ENCODE results near the gene USH1C. TPM values are rescaled to one million over a fixed set of nuclear protein-coding genes. Genes with fewer than 3 reads are reported as not detected.

USH1C gene
- total RNA-seq, 4 donors from 2014 or later = 0.35 to 0.46 TPM; not detected in 2

DNA sequence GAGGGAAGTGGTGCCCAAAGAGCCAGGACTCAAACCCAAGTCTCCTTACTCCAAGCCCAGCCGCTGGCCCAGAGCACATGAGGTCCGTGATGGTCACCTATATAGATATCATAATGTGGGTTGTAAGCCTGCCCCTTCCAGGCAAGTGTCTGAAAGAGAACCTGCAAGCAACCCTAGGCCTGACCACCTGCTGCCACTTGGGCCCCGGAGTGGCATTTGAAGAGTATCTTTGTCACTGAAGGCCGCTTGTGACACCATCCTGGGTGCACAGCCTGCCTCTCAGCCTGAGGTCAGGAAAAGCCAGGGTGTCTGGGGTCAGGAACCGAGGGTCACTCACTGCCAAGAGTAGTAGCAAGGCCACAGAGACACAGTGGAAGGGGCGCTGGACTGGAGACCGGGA is 35.2 kb upstream of the USH1C start:
- intact Hi-C loops (cut with DNase I; ENCODE audit: low total_unique reads) = no loop called here
- H3K9me3 ChIP-seq = no peaks in the 10 kb centered on the region
- no peak overlapping the region for H3K27ac ChIP-seq
- TF ChIP-seq, protein P1, sequence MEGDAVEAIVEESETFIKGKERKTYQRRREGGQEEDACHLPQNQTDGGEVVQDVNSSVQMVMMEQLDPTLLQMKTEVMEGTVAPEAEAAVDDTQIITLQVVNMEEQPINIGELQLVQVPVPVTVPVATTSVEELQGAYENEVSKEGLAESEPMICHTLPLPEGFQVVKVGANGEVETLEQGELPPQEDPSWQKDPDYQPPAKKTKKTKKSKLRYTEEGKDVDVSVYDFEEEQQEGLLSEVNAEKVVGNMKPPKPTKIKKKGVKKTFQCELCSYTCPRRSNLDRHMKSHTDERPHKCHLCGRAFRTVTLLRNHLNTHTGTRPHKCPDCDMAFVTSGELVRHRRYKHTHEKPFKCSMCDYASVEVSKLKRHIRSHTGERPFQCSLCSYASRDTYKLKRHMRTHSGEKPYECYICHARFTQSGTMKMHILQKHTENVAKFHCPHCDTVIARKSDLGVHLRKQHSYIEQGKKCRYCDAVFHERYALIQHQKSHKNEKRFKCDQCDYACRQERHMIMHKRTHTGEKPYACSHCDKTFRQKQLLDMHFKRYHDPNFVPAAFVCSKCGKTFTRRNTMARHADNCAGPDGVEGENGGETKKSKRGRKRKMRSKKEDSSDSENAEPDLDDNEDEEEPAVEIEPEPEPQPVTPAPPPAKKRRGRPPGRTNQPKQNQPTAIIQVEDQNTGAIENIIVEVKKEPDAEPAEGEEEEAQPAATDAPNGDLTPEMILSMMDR (IDR thresholded peaks at IDR 0.05) = no peak
- no peak for TF ChIP-seq POLR2A (IDR thresholded peaks at IDR 0.05)
- H3K4me1 ChIP-seq = no peaks in the 10 kb centered on the region
- DNase-seq = no peak
- H3K36me3 ChIP-seq = no peaks in the 10 kb centered on the region
- no peak overlapping the region for H3K4me3 ChIP-seq
- H3K27me3 ChIP-seq = no peaks in the 10 kb centered on the region

DNA sequence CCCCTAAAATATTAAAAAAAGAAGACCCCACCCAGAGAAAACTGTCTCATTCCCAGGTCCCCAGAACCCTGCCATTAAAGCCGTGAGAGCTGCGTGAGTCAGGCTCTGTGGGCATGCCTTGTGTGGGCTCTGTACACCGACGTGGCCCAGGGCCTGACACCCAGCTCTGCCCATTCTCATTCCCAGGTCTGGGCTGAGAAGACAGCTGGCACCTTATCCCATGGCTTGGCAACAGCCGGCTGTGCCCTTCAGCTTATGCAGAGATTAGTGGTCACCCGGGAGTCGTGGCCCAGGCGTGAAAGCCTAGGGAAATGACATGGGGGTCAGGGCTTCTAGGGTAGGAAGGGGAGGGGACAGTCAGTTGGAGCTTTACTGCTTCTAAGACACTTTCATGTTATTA is 34.7 kb upstream of the USH1C start:
- H3K27me3 ChIP-seq = no peaks in the 10 kb centered on the region
- intact Hi-C loops (cut with DNase I; ENCODE audit: low total_unique reads) = no loop called here
- H3K36me3 ChIP-seq = no peaks in the 10 kb centered on the region
- no peaks in the 10 kb centered on the region for H3K4me1 ChIP-seq
- DNase-seq = no peak
- H3K9me3 ChIP-seq = no peaks in the 10 kb centered on the region
- TF ChIP-seq, protein P1 (IDR thresholded peaks at IDR 0.05) = no peak
- no peak for TF ChIP-seq POLR2A (IDR thresholded peaks at IDR 0.05)
- no peak overlapping the region for H3K27ac ChIP-seq
- no peak overlapping the region for H3K4me3 ChIP-seq

DNA sequence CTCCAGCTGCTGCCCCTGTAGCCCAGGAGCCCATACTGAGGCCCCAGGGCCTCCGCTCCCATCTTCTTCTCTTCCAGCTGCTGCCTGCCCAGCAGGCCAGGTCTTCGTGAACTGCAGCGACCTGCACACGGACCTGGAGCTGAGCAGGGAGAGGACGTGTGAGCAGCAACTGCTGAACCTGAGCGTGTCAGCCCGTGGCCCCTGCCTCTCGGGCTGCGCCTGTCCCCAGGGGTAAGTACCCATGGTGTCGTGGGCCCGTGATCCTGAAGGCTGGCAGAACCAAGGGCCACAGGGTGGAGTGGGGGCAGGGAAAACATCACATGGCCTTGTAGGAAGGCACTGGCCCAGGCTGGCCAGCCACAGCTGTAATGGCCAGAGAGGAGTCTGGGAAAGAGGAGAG is 34.1 kb upstream of the USH1C start:
- H3K36me3 ChIP-seq = no peaks in the 10 kb centered on the region
- no peaks in the 10 kb centered on the region for H3K4me1 ChIP-seq
- no peaks in the 10 kb centered on the region for H3K27me3 ChIP-seq
- TF ChIP-seq, protein P1 (IDR thresholded peaks at IDR 0.05) = no peak
- TF ChIP-seq POLR2A (IDR thresholded peaks at IDR 0.05) = no peak
- no peaks in the 10 kb centered on the region for H3K9me3 ChIP-seq
- H3K27ac ChIP-seq = no peak overlapping the region
- intact Hi-C loops (cut with DNase I; ENCODE audit: low total_unique reads) = no loop called here
- DNase-seq = no peak
- H3K4me3 ChIP-seq = no peak overlapping the region

DNA sequence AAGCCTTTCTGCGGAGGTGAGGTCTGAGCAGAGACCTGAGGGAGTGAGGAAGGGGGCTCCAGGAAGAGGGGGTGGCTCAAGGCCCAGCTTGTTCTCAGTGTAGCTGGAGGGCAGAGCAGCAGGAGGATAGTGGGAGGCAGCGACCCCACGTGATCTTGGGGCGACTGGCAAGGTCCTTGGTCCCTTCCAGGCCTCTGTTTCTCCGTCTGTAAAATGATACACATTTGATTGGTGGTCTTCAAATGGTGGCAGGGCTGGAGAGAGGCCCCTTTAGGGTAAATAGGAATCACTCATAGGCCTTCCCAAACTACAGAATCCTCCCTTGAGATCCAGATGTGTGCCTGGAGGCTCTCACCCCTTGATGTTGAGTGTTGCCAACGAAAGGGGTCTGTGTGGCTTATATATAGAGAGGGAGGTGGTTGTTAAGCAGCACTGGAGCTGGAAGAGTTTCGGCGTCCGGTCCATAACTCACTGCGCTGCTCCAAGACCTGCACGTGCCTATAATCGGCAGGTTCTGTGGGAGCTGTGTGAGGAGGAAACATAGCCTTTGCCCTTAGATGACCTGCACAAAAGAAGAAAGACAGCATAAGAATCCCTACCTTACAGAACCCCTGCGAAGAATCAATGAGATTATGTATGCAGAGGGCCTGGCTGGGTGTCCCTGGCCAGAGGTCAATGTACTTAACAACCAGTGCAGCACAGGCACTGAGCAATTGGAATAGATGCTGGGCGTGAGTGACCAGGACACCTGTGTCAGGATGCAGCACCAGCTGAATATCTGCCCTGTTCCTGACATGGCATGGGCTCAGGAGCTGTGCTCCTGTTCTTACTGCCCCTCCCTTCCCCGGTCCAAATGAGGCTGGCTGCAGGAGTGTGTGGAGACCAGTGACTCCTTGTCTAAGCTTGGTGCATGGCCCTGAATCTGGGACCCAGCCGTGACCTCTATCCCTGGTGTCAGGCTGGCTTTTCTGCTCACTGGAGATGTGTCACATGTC is 31.5 kb upstream of the USH1C start:
- no peak for DNase-seq

More for the DNA sequence above, 31.5 kb upstream of the USH1C start:
- no peaks in the 10 kb centered on the region for H3K36me3 ChIP-seq
- H3K27me3 ChIP-seq = no peaks in the 10 kb centered on the region
- TF ChIP-seq, protein P1 (IDR thresholded peaks at IDR 0.05) = no peak
- no peak for TF ChIP-seq POLR2A (IDR thresholded peaks at IDR 0.05)
- intact Hi-C loops (cut with DNase I; ENCODE audit: low total_unique reads) = no loop called here
- no peaks in the 10 kb centered on the region for H3K9me3 ChIP-seq
- no peaks in the 10 kb centered on the region for H3K4me1 ChIP-seq
- no peak overlapping the region for H3K4me3 ChIP-seq
- H3K27ac ChIP-seq = no peak overlapping the region

All from uterus (tissue), 4 donors.